GM12873 (cell line): ENCODE measurements around the gene ARL15.

Experiments used
- TF ChIP-seq, protein P1 (sequence below): IDR thresholded peaks from 2 replicates; pipeline ENCODE4 v1.5.1; 2012; ENCODE audit warnings: low read depth, mild to moderate bottlenecking, moderate library complexity, low read length, control low read depth; ENCODE audit not compliant: insufficient read depth; ENCODE audit errors: missing control alignments

Gene ARL15

DNA sequence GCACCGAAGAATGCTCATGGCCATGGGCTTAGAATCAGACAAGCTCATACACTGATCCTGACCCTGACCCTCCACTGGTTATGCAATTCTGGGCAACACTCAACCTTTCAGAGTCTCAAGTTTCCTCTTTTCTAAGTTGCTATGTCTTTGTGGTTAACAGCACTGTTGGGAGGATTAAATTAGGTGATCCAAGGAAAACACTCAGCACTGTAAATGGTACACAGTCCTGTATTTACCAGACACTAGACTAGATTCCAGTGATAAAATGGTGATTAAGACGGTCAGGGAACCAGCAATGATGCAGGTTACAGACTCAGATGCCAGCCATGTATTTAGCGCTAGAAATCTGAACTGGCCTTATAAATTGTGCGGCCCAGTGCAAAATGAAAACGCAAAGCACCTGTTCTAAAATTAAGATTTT lies 8.1 kb downstream of the ARL15 start:
- TF ChIP-seq, protein P1, sequence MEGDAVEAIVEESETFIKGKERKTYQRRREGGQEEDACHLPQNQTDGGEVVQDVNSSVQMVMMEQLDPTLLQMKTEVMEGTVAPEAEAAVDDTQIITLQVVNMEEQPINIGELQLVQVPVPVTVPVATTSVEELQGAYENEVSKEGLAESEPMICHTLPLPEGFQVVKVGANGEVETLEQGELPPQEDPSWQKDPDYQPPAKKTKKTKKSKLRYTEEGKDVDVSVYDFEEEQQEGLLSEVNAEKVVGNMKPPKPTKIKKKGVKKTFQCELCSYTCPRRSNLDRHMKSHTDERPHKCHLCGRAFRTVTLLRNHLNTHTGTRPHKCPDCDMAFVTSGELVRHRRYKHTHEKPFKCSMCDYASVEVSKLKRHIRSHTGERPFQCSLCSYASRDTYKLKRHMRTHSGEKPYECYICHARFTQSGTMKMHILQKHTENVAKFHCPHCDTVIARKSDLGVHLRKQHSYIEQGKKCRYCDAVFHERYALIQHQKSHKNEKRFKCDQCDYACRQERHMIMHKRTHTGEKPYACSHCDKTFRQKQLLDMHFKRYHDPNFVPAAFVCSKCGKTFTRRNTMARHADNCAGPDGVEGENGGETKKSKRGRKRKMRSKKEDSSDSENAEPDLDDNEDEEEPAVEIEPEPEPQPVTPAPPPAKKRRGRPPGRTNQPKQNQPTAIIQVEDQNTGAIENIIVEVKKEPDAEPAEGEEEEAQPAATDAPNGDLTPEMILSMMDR = no peak

- TF ChIP-seq, protein P1 = no peak
Observed at GRCh38 chr5:54301849-54302248, 8.5 kb downstream of the ARL15 start.

GRCh38 chr5:54301220-54301619 lies 9.2 kb downstream of the ARL15 start:
- TF ChIP-seq, protein P1 = no peak

DNA sequence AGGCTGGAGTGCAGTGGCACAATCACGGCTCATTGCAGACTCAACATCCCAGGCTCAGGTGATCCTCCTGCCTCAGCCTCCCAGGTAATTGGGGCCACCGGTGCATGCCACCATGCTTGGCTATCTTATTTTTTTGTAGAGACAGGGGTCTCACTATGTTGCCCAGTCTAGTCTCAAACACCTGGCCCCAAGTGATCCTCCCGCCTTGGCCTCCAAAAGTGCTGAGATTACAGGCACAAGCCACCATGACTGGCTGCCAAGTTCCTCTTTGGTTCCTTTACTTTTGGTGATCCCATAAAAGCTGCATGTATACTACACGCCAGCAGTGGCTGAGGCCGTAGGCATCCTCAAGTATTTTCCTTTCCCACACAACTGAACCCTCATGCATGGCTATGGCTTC lies 11.4 kb downstream of the ARL15 start:
- TF ChIP-seq, protein P1 = no peak

- TF ChIP-seq, protein P1 = no peak
Observed at GRCh38 chr5:54296386-54296785, 14.0 kb downstream of the ARL15 start.

- TF ChIP-seq, protein P1 = no peak
Observed at GRCh38 chr5:54295651-54296276, 14.6 kb downstream of the ARL15 start.

DNA sequence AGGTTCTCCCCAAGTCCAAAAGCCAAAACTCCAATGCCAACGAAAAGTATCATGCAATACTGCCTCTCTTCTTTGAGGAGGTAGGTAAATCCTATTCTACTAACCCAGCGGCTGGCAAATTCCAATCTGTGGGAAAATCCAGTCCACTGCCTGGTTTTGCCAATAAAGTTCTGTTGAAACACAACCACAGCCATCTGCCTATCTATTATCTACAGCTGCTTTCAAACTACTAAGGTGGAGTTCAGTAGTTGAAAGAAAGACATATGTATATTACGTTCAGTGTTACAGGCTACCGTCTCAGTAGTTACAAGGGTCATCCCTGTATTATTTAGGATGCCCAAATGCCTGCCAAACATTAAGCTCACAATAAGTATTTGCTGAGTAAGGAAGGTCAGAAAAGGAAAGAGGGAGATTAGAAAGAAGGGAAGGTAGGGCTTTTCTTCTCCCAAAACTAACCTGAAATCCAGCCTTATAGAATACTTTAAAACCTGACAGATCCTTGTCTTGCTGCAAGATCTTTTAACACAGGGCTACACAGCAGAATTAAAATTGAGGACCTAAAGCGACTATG lies 16.2 kb downstream of the ARL15 start:
- TF ChIP-seq, protein P1 = no peak
